K562 (cell line): ENCODE data around the gene ANAPC2. TPM values are rescaled to one million over a fixed set of nuclear protein-coding genes. Genes with fewer than 3 reads are reported as not detected.

Experiments used
- E2F6 ChIP-seq, 2 experiments: IDR thresholded peaks; 2 replicates each; pipeline ENCODE4 v1.6.1; 2011; ENCODE audit warnings: borderline replicate concordance in 1 of 2, control low read depth in 1 of 2, low read depth in 1 of 2, low read length in 1 of 2, mild to moderate bottlenecking in 1 of 2, mixed read lengths in 1 of 2, moderate library complexity in 1 of 2; ENCODE audit not compliant: insufficient read depth in 1 of 2, insufficient read length in 1 of 2, poor library complexity in 1 of 2, severe bottlenecking in 1 of 2; ENCODE audit errors: extremely low read depth in 1 of 2
- OTX1 ChIP-seq: fragments of 450-650 bp; formaldehyde crosslinking; IDR thresholded peaks from 2 replicates; pipeline ENCODE4 v1.4.0; 2022; ENCODE audit warnings: mild to moderate bottlenecking
- POLR2G ChIP-seq: fragments of 200-400 bp; formaldehyde crosslinking; IDR thresholded peaks from 2 replicates; pipeline ENCODE4 v1.6.1; 2017; ENCODE audit warnings: low read depth, mild to moderate bottlenecking, antibody characterized with exemption, low read length, moderate library complexity
- ZBTB49 ChIP-seq: sonication (generic); formaldehyde crosslinking; IDR thresholded peaks from 2 replicates; pipeline ENCODE4 v1.8.0; 2022; ENCODE audit warnings: missing genetic modification reagents, mild to moderate bottlenecking, borderline replicate concordance
- polyA plus RNA-seq, 8 experiments: library from polyadenylated mRNA; depleted of rRNA in 4 of 8; stranded (reverse) in 5 of 8; unstranded in 3 of 8; fragments of >200 nt; fragmentation: Nextera tagmentation in 2 of 8; fragmentation: Illumina TruSeq in 1 of 8; extraction: Ambion mirVana in 2 of 8; extraction: Trizol in 1 of 8; gene quantifications; 2 replicates each; pipeline versions ENCODE4 v1.2.1 to v1.2.3, GENCODE V29; 2011 to 2014; ENCODE audit warnings: inconsistent platforms in 1 of 8, missing spikeins in 1 of 8
- total RNA-seq, 7 experiments: library from RNA; depleted of rRNA in 6 of 7; stranded (reverse); fragments of >200 nt in 6 of 7; fragmentation: Illumina TruSeq in 2 of 7; extraction: Trizol in 2 of 7; gene quantifications; 2 replicates each; pipeline versions ENCODE4 v1.2.1 to v1.2.3, GENCODE V29; 2011 to 2021; ENCODE audit warnings: low replicate concordance in 1 of 7
- TF ChIP-seq, protein P1 (sequence below): sonication (generic); formaldehyde crosslinking; IDR thresholded peaks from 2 replicates; pipeline ENCODE4 v1.8.1; 2023; ENCODE audit warnings: mild to moderate bottlenecking, missing genetic modification reagents

The ANAPC2 gene
- total and polyA plus RNA-seq, 9 of the 15 experiments (the other 6 are each of a cell fraction or from before 2014, with no cell fraction given): 0.11 to 56.5 (median 17.1) TPM; not detected in 1

- TF ChIP-seq, protein P1, sequence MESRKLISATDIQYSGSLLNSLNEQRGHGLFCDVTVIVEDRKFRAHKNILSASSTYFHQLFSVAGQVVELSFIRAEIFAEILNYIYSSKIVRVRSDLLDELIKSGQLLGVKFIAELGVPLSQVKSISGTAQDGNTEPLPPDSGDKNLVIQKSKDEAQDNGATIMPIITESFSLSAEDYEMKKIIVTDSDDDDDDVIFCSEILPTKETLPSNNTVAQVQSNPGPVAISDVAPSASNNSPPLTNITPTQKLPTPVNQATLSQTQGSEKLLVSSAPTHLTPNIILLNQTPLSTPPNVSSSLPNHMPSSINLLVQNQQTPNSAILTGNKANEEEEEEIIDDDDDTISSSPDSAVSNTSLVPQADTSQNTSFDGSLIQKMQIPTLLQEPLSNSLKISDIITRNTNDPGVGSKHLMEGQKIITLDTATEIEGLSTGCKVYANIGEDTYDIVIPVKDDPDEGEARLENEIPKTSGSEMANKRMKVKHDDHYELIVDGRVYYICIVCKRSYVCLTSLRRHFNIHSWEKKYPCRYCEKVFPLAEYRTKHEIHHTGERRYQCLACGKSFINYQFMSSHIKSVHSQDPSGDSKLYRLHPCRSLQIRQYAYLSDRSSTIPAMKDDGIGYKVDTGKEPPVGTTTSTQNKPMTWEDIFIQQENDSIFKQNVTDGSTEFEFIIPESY: peak; percentile 92
- TF ChIP-seq POLR2G (peak; percentile 70), ZBTB49 (CRISPR knock-in tag) (no peak), E2F6 (IDR thresholded peaks at IDR 0.05; ENCODE audit: borderline replicate concordance in 1 of 2, extremely low read depth in 1 of 2, insufficient read depth in 1 of 2, insufficient read length in 1 of 2, low read depth in 1 of 2, low read length in 1 of 2, poor library complexity in 1 of 2, severe bottlenecking in 1 of 2) (peak in 1 of 2 experiments; percentile 61), OTX1 (CRISPR knock-in tag) (no peak)
Observed at GRCh38 chr9:137234055-137234697, 45.8 kb upstream of the ANAPC2 start (continued).
